PC-3 (cell line): ENCODE data around the gene IFTAP. TPM values are rescaled to one million over a fixed set of nuclear protein-coding genes. Genes with fewer than 3 reads are reported as not detected.

Source experiments
- ATAC-seq: fragments of 200-7000 bp; cut with Tn5 transposase; 2 replicates; pipeline ENCODE4 v1.9.1; 2020; ENCODE audit warnings: mild to moderate bottlenecking, moderate library complexity
- BruUV-seq: library from RNA; stranded (reverse); fragments of 400-500 nt; replicated peaks from 2 replicates; lab custom pipeline; 2021; lab: Mats Ljungman, UMichigan
- CTCF ChIA-PET: fragments of 300-600 bp; sonication (Branson Sonifier 250); formaldehyde crosslinking; loops from one replicate; lab custom pipeline; 2022; ENCODE audit warnings: antibody characterized with exemption; lab: Charles Lee
- POLR2A ChIA-PET: fragments of 300-600 bp; sonication (Branson Sonifier 250); formaldehyde crosslinking; loops from one replicate; lab custom pipeline; 2022; ENCODE audit warnings: antibody characterized with exemption; ENCODE audit not compliant: unreplicated experiment; lab: Charles Lee
- DNase-seq: peaks from one replicate; pipeline ENCODE4 v3.0.0-alpha.2; 2015
- H2AFZ ChIP-seq: fragments of 300-600 bp; sonication (generic); 2 replicates; pipeline ENCODE4 v1.6.0; 2016; ENCODE audit warnings: antibody characterized with exemption, low read length
- H3F3A ChIP-seq: fragments of 300-600 bp; sonication (generic); one replicate; pipeline ENCODE4 v1.6.0; 2017; ENCODE audit warnings: antibody characterized with exemption, low read length, control low read depth, mild to moderate bottlenecking; ENCODE audit not compliant: unreplicated experiment
- H3K27ac ChIP-seq: fragments of 300-600 bp; sonication (generic); 2 replicates; pipeline ENCODE4 v1.5.1; 2016; ENCODE audit warnings: mild to moderate bottlenecking, low read length
- H3K27me3 ChIP-seq: fragments of 300-600 bp; sonication (generic); 2 replicates; pipeline ENCODE4 v1.6.1; 2016; ENCODE audit warnings: low read length, mixed read lengths
- H3K36me3 ChIP-seq: fragments of 300-600 bp; sonication (generic); 2 replicates; pipeline ENCODE4 v1.6.1; 2016; ENCODE audit warnings: low read depth, mixed run types, low read length, mixed read lengths
- H3K4me1 ChIP-seq: fragments of 300-600 bp; sonication (generic); 2 replicates; pipeline ENCODE4 v1.5.1; 2016; ENCODE audit warnings: low read length; ENCODE audit not compliant: insufficient read depth
- H3K4me2 ChIP-seq: fragments of 300-600 bp; sonication (generic); 2 replicates; pipeline ENCODE4 v1.6.0; 2016; ENCODE audit warnings: low read length
- H3K4me3 ChIP-seq: fragments of 300-600 bp; sonication (generic); 2 replicates; pipeline ENCODE4 v1.5.1; 2016; ENCODE audit warnings: mild to moderate bottlenecking, low read length, mixed read lengths
- H3K79me2 ChIP-seq: fragments of 300-600 bp; sonication (generic); 2 replicates; pipeline ENCODE4 v1.6.1; 2017; ENCODE audit warnings: low read length, mixed read lengths
- H3K9ac ChIP-seq: fragments of 300-600 bp; sonication (generic); 2 replicates; pipeline ENCODE4 v1.6.0; 2016; ENCODE audit warnings: mild to moderate bottlenecking, low read length
- H3K9me2 ChIP-seq: fragments of 300-600 bp; sonication (generic); replicated peaks from 2 replicates; pipeline ENCODE4 v1.6.1; 2016; ENCODE audit warnings: mixed run types, low read length, mixed read lengths
- H3K9me3 ChIP-seq: fragments of 300-600 bp; sonication (generic); 2 replicates; pipeline ENCODE4 v1.6.1; 2016; ENCODE audit warnings: low read length, mixed read lengths
- H4K20me1 ChIP-seq: fragments of 300-600 bp; sonication (generic); 2 replicates; pipeline ENCODE4 v1.6.1; 2016; ENCODE audit warnings: low read length, mixed read lengths
- EZH2 ChIP-seq: fragments of 300-600 bp; sonication (generic); IDR thresholded peaks from one replicate; pipeline ENCODE4 v1.6.1; 2017; ENCODE audit warnings: antibody characterized with exemption, mild to moderate bottlenecking, low read length; ENCODE audit not compliant: unreplicated experiment
- EZH2phosphoT487 ChIP-seq: fragments of 300-600 bp; sonication (generic); IDR thresholded peaks from 2 replicates; pipeline ENCODE4 v1.6.1; 2018; ENCODE audit warnings: mild to moderate bottlenecking, antibody characterized with exemption, low read length, borderline replicate concordance
- intact Hi-C: fragments of 100-400 bp; cut with micrococcal nuclease; formaldehyde crosslinking; loops from 2 replicates; pipeline ENCODE4 v1.9.0; 2023
- total RNA-seq: library from RNA; depleted of rRNA; stranded (reverse); fragments of >200 nt; gene quantifications from 2 replicates; pipeline ENCODE4 v1.2.3, GENCODE V29; 2014
- TF ChIP-seq, protein P1 (sequence below): fragments of 300-600 bp; sonication (generic); conservative IDR thresholded peaks from 2 replicates; pipeline ENCODE4 v1.5.1; 2017; ENCODE audit warnings: antibody characterized with exemption, low read depth, mild to moderate bottlenecking, low read length

The IFTAP gene
- total RNA-seq, 1 experiment from 2014 or later, result 17.6 TPM

DNA sequence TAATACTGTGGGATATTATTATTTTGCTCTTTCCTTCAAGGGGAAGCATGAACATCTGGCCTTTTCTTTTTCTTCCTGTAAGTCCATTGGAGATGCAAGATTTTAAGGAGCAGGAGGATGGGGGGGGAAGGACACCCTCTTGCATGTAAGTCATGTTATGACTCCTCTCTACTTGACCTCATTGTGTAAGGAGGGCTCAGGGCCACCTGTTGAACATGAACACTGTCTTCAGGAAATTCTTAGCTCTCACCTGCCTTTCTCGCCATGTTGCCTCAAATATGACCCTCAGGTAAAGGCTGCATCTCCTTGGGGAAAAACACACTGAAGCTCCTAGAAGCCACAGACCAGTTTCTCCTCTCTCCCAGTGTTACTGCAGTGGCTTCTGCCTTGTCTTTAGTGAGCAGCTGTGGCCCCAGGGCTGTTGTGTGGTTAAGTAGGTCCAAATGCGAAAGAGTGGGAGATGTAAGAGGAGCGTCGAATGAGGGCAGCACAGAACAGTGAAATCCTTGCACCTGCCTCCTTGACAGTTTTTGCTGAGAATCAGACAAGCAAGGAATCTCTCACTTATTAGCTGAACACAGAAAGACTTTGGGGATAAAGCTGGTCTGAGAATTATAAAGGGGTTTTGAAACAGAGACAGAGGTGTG lies 27.8 kb upstream of the IFTAP start:
- Histone ChIP-seq H3F3A (no peaks in the 10 kb centered on the region), H4K20me1 (no peaks in the 10 kb centered on the region), H3K27me3 (peaks cover 66% of the 10 kb centered on the region), H3K9ac (no peak overlapping the region), H3K79me2 (no peaks in the 10 kb centered on the region), H2AFZ (no peak overlapping the region), H3K27ac (no peak overlapping the region), H3K4me1 (no peaks in the 10 kb centered on the region), H3K36me3 (no peaks in the 10 kb centered on the region), H3K4me2 (no peak overlapping the region), H3K9me2 (no peaks in the 10 kb centered on the region), H3K4me3 (no peak overlapping the region), H3K9me3 (no peaks in the 10 kb centered on the region)
- POLR2A ChIA-PET, result no interaction called here
- TF ChIP-seq, protein P1, sequence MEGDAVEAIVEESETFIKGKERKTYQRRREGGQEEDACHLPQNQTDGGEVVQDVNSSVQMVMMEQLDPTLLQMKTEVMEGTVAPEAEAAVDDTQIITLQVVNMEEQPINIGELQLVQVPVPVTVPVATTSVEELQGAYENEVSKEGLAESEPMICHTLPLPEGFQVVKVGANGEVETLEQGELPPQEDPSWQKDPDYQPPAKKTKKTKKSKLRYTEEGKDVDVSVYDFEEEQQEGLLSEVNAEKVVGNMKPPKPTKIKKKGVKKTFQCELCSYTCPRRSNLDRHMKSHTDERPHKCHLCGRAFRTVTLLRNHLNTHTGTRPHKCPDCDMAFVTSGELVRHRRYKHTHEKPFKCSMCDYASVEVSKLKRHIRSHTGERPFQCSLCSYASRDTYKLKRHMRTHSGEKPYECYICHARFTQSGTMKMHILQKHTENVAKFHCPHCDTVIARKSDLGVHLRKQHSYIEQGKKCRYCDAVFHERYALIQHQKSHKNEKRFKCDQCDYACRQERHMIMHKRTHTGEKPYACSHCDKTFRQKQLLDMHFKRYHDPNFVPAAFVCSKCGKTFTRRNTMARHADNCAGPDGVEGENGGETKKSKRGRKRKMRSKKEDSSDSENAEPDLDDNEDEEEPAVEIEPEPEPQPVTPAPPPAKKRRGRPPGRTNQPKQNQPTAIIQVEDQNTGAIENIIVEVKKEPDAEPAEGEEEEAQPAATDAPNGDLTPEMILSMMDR, result no peak
- no peak for TF ChIP-seq EZH2
- no peak for TF ChIP-seq EZH2phosphoT487
- intact Hi-C loops, result no loop called here
- CTCF ChIA-PET, result interaction anchor here (1.2 kb wide), 1 partner anchor 180 kb away, joined by 3 read pairs; no protein-coding TSS in a partner anchor
- ATAC-seq, result no peak
- BruUV-seq, result no TSS peak
- no peak for DNase-seq

- DNase-seq (no peak), ATAC-seq (no peak)
- no peaks in the 10 kb centered on the region for H3F3A ChIP-seq
- no peaks in the 10 kb centered on the region for H3K9me2 ChIP-seq
- intact Hi-C loops, result no loop called here
- BruUV-seq, result no TSS peak
- no peak within 1 kb of the TSS for H3K4me3 ChIP-seq
- TF ChIP-seq EZH2 (no peak), EZH2phosphoT487 (no peak)
- TF ChIP-seq, protein P1, result no peak
- no peak within 1 kb of the TSS for H3K4me2 ChIP-seq
- H3K9me3 ChIP-seq, result no peaks in the 10 kb centered on the region
- no peaks in the 10 kb centered on the region for H3K36me3 ChIP-seq
- no peaks in the 10 kb centered on the region for H4K20me1 ChIP-seq
- peaks cover 67% of the 10 kb centered on the region for H3K27me3 ChIP-seq
- no peak within 1 kb of the TSS for H2AFZ ChIP-seq
- CTCF ChIA-PET, result interaction anchor here (1.2 kb wide), 1 partner anchor 179 kb away, joined by 3 read pairs; no protein-coding TSS in a partner anchor
- H3K4me1 ChIP-seq, result no peaks in the 10 kb centered on the region
- POLR2A ChIA-PET, result no interaction called here
- no peak within 1 kb of the TSS for H3K27ac ChIP-seq
- no peaks in the 10 kb centered on the region for H3K79me2 ChIP-seq
- no peak within 1 kb of the TSS for H3K9ac ChIP-seq
Observed at GRCh38 chr11:36567694-36568093, 26.6 kb upstream of the IFTAP start, which contains the start of gene RAG1. Gene RAG1 (plus strand): TSS chr11:36568007. CDS start chr11:36573305, 5,298 bp downstream.

- Histone ChIP-seq H3K36me3 (no peaks in the 10 kb centered on the region), H3K27me3 (peaks cover 72% of the 10 kb centered on the region), H4K20me1 (no peaks in the 10 kb centered on the region), H3K4me3 (no peak overlapping the region), H3K9ac (no peak overlapping the region), H3K9me2 (no peaks in the 10 kb centered on the region), H3K9me3 (no peaks in the 10 kb centered on the region), H3K79me2 (no peaks in the 10 kb centered on the region), H3K4me1 (no peaks in the 10 kb centered on the region), H3K4me2 (no peak overlapping the region), H2AFZ (no peak overlapping the region), H3F3A (no peaks in the 10 kb centered on the region), H3K27ac (no peak overlapping the region)
- intact Hi-C loops, result no loop called here
- TF ChIP-seq, protein P1, result no peak
- TF ChIP-seq EZH2, result no peak
- TF ChIP-seq EZH2phosphoT487, result no peak
- no peak for ATAC-seq
- BruUV-seq, result no TSS peak
- CTCF ChIA-PET, result no interaction called here
- no peak for DNase-seq
- POLR2A ChIA-PET, result no interaction called here
Observed at GRCh38 chr11:36569095-36569494, 25.2 kb upstream of the IFTAP start.
